GM21360 (cell line): Measurements from ENCODE around the gene SEPTIN8.

Experiments
- ATAC-seq: cut with Tn5 transposase; IDR thresholded peaks from one replicate; pipeline ENCODE4 v1.9.1; 2021; ENCODE audit warnings: mild to moderate bottlenecking, moderate library complexity; ENCODE audit not compliant: unreplicated experiment

Gene SEPTIN8

GRCh38 chr5:132785365-132785764, 8.3 kb upstream of the SEPTIN8 start:
- ATAC-seq = no peak

DNA sequence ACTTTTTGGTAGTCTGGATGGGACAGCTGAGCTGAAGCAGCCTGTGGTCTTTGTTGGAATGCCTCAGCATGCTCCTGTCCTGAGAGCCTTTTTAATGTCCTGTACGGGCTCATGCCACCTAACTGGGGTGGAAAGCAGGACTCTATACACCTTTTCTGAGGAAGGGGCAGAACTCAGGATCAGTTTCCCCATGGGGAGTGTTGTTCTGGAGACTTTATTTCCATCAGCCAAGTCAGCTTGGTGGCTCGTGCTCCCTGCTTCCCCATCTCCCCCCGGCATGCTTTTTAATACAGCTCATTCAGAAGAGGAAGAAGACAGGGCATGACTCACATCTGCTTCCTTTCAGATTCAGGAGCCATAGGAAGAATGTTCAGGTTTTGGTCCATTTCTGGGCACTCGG, 5.1 kb upstream of the SEPTIN8 start:
- no peak for ATAC-seq

DNA sequence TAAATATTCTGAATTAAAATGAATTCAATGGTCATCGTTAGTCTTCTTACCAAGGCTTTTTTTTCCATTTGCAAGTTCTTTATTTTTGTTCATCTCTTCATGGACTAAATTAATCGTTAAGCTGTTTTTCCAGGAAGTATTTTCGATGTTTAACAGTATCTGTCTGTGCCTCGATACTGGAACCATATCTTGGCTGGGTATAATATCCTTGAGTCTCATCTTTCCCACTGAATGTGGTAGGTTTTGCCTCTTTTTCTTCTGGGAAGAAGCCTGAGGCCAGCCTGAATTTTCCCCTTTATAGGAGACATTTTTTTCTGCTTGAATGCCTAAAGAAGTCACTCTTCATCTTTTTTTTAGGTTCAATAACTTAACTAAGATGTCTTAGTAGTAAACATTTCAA, 4.0 kb upstream of the SEPTIN8 start:
- ATAC-seq = no peak

DNA sequence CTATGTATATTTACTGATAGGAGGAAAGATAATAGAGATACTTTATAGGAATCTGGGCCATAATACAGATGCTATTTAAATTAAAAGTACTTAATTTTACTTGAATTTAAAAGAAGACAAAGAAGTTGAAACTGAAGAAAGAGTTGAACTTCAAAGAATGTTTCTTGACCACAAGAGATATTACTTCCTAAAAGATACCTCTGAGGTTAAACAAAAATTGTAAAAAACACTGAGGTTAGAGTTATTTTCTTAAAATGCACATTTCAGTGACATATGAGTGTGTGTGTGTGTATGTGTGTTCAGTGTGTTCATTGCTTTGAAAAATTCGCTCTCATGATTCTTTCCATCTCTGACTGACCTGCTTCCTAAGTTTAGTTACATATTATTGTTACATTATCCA, 3.5 kb upstream of the SEPTIN8 start:
- no peak for ATAC-seq

DNA sequence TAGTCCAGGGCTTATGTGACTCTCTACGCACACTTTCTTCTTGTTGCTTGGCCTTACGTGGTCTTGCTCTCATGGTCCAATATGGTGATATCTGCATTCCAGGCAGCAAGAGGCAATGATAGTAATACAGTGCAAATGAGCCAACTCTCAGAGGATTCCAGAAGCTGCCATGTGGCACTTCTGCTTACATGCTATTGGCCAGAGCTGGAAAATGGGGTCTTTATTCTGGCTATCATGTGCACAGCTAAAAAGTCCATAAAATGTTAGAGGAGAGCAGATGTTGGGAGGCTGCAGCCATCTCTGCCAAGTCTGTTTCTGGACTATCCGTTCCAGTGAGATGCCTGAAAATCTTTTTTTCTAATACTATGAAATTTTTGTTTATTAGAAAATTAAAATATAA, 2.9 kb upstream of the SEPTIN8 start:
- no peak for ATAC-seq

- no peak for ATAC-seq
Measured at GRCh38 chr5:132778856-132779255, 1.8 kb upstream of the SEPTIN8 start.

- no peak for ATAC-seq
Measured at GRCh38 chr5:132778129-132778528, 1.1 kb upstream of the SEPTIN8 start.

GRCh38 chr5:132776938-132777208, 166 bp downstream of the SEPTIN8 start:
- ATAC-seq = no peak

- ATAC-seq = peak; percentile 27
Measured at GRCh38 chr5:132776131-132776937, 705 bp downstream of the SEPTIN8 start.

DNA sequence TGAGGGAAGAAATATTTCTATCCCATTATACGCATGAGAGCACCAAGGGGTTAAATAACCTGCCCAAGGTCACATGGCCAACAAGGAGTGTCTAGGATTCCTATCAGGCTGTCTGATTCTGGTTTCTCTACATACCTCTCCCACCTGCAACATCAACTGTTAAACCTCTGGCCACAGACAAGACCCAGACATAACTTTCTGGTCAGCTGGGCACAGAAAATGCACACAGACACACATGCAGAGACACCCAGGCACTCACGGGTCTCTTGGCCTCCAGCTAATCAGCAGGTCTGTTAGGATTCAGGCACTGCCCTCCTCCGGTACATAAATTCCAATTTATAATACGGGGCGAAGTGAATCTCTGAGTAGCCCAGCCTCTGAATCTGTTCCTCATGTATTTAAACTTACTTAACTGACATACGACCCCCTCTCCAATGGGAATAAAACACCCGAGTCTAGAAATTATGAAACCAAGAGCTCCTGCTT, 1.5 kb downstream of the SEPTIN8 start:
- no peak for ATAC-seq

DNA sequence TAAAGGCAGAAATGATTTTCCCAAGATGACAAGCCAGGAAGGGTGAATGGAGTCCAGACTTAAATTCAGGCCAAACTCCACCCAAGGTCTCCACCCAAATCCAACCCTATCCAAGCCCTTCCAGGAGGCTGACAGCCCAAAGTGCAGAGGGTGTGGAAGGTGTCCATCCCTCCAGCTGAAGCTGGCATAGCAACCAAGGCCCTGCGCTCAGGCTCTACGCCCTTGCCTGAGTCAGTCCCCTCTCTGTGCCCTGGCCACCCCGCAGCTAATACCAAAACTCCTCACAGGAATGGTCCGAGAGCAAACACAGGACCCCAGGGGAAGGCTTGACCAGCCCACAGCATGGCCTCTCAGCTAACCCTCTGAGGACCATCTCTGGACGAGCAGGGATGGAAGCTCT, 2.1 kb downstream of the SEPTIN8 start:
- ATAC-seq = no peak

DNA sequence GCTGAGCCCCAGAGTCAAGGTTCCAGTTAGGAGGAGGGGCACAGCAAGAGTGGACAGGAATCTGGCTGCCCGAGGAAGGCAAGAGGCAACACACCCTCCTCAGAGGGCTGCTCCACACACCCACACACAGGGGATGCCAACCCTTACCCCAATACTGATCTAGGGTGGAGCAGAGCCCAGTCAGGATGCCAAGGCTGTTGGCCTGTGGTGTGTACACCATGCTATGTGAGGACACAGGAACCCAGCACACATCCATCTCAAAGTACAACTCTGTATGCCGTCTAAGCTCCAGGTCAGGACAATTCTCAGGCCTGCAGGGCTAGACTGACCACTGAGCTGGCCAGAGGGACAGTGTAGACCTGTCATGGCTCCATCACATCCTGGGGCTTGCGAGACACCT, 2.6 kb downstream of the SEPTIN8 start:
- no peak for ATAC-seq

- ATAC-seq = no peak
Measured at GRCh38 chr5:132773601-132774355, 3.3 kb downstream of the SEPTIN8 start.

- no peak for ATAC-seq
Measured at GRCh38 chr5:132773114-132773513, 3.9 kb downstream of the SEPTIN8 start.

GRCh38 chr5:132772291-132773070, 4.6 kb downstream of the SEPTIN8 start:
- ATAC-seq = no peak

DNA sequence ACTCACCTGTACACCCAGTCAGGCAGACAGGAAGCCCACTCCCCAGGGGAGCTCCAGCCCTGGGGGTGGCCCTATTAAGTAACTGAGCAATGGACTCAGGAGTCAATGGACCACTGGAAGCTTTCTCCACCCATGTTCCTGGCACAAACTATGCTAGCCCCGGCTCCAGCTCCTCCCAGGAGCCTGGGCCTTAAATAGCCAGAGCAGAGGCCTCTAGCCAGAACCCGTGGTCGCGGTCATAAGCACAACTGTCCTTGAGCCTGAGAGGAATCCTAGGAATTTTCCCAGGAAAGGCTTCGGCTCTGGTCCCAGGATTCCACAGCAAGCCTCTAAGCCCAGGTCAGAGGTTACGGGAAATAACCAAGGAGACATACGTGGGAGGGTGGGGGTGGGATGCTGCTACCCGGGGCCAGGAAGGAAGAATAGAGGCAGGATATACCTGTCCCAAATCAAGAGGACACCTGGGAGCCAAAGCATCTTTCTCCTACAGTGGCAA, 5.5 kb downstream of the SEPTIN8 start:
- ATAC-seq = no peak

- no peak for ATAC-seq
Measured at GRCh38 chr5:132770476-132771159, 6.4 kb downstream of the SEPTIN8 start.

- no peak for ATAC-seq
Measured at GRCh38 chr5:132768485-132768868, 8.6 kb downstream of the SEPTIN8 start.

DNA sequence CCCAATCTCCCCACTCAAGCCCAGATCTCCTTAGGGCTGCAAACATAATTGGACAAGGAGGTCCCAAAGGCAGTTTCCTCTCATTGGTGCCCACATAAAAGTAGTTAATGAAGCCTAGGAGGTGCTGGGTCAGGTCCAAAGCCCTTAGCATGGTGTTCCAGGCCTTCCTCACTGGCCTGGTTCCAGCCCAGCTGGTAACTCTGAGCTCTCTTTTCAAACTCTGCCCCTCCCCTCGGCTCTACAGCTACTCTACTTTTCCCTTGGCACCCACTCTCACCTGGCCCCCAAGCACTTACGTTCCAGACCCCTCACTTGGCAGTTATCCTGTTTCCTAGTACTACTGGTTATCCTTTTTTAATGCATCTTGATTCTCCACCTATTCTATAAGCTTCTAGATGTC, 9.9 kb downstream of the SEPTIN8 start:
- ATAC-seq = no peak

- no peak for ATAC-seq
Measured at GRCh38 chr5:132766806-132767055, 10.3 kb downstream of the SEPTIN8 start.
